Endodermal cell (in vitro differentiated cells): Measurements from ENCODE around the gene SDF2L1. TPM values are rescaled to one million over a fixed set of nuclear protein-coding genes. Genes with fewer than 3 reads are reported as not detected.
"Not testable (repeated sequence)": the region's sequence is repeated elsewhere in the genome, so short reads cannot be mapped to it uniquely, and the experiment has no call there.

ENCODE experiments used
- DNase-seq: peaks from one replicate; pipeline ENCODE4 v3.0.0-alpha.2; 2017
- H3K27ac ChIP-seq: 2 replicates; pipeline ENCODE4 v1.5.1; 2013; ENCODE audit warnings: mild to moderate bottlenecking, low read depth, low read length, moderate library complexity
- H3K27me3 ChIP-seq: 2 replicates; pipeline ENCODE4 v1.6.1; 2013; ENCODE audit warnings: mild to moderate bottlenecking, low read length, moderate library complexity; ENCODE audit not compliant: insufficient read depth, control insufficient read depth, poor library complexity, severe bottlenecking
- H3K36me3 ChIP-seq: 2 replicates; pipeline ENCODE4 v1.7.0; 2013; ENCODE audit warnings: mild to moderate bottlenecking, low read length, moderate library complexity; ENCODE audit not compliant: control insufficient read depth, insufficient read depth
- H3K4me1 ChIP-seq: one replicate; pipeline ENCODE4 v1.7.0; 2013; ENCODE audit warnings: low read length; ENCODE audit not compliant: control insufficient read depth, insufficient read depth
- H3K4me3 ChIP-seq: 2 replicates; pipeline ENCODE4 v1.5.1; 2013; ENCODE audit warnings: mild to moderate bottlenecking, low read length, moderate library complexity
- H3K9ac ChIP-seq: 2 replicates; pipeline ENCODE4 v1.6.1; 2013; ENCODE audit warnings: mild to moderate bottlenecking, low read length, moderate library complexity; ENCODE audit not compliant: poor library complexity, severe bottlenecking; ENCODE audit errors: extremely low read depth
- H3K9me3 ChIP-seq: 2 replicates; pipeline ENCODE4 v1.6.1; 2013; ENCODE audit warnings: mild to moderate bottlenecking, low read length, moderate library complexity; ENCODE audit not compliant: control insufficient read depth
- H3K27ac Mint-ChIP-seq: 2 replicates; pipeline ENCODE4 v1.8.0; 2020; ENCODE audit warnings: mixed read lengths
- H3K27me3 Mint-ChIP-seq: 2 replicates; pipeline ENCODE4 v1.8.0; 2021; ENCODE audit warnings: mild to moderate bottlenecking, mixed read lengths; ENCODE audit not compliant: insufficient read depth
- H3K36me3 Mint-ChIP-seq: 2 replicates; pipeline ENCODE4 v1.8.0; 2020; ENCODE audit warnings: low read depth, mixed read lengths
- H3K4me1 Mint-ChIP-seq: 2 replicates; pipeline ENCODE4 v1.8.0; 2020; ENCODE audit warnings: mixed read lengths
- H3K4me3 Mint-ChIP-seq: 2 replicates; pipeline ENCODE4 v1.8.0; 2020; ENCODE audit warnings: mild to moderate bottlenecking, moderate library complexity, mixed read lengths
- H3K9me3 Mint-ChIP-seq: 2 replicates; pipeline ENCODE4 v1.8.0; 2020; ENCODE audit warnings: mild to moderate bottlenecking, mixed read lengths
- WGBS, 2 experiments: methylation state at CpG; one replicate each; pipeline versions ENCODE4 v1.1.5 to v1.1.7; 2013; ENCODE audit warnings: missing lambda C conversion rate in 2 of 2, mixed read lengths in 1 of 2; ENCODE audit not compliant: insufficient coverage in 1 of 2, insufficient read length in 1 of 2; 5-methylcytosine and 5-hydroxymethylcytosine counted together
- total RNA-seq, 2 donors: library from RNA; stranded (reverse); fragmentation: NEBNext Ultra II Directional in 1 of 2; extraction: Animal tissue kit (Norgen Biotek cat#: 25700) in 1 of 2; gene quantifications; 2 replicates in 1 of 2; 3 replicates in 1 of 2; pipeline ENCODE4 v1.2.1, GENCODE V29; 2021
- TF ChIP-seq, protein P1 (sequence below): fragments of 200-600 bp; sonication (generic); conservative IDR thresholded peaks from 2 replicates; pipeline ENCODE4 v1.5.0; 2021; ENCODE audit warnings: antibody characterized with exemption, mild to moderate bottlenecking

SDF2L1 gene
- total RNA-seq, 2 donors from 2014 or later, result 30.3 to 61.4 TPM

DNA sequence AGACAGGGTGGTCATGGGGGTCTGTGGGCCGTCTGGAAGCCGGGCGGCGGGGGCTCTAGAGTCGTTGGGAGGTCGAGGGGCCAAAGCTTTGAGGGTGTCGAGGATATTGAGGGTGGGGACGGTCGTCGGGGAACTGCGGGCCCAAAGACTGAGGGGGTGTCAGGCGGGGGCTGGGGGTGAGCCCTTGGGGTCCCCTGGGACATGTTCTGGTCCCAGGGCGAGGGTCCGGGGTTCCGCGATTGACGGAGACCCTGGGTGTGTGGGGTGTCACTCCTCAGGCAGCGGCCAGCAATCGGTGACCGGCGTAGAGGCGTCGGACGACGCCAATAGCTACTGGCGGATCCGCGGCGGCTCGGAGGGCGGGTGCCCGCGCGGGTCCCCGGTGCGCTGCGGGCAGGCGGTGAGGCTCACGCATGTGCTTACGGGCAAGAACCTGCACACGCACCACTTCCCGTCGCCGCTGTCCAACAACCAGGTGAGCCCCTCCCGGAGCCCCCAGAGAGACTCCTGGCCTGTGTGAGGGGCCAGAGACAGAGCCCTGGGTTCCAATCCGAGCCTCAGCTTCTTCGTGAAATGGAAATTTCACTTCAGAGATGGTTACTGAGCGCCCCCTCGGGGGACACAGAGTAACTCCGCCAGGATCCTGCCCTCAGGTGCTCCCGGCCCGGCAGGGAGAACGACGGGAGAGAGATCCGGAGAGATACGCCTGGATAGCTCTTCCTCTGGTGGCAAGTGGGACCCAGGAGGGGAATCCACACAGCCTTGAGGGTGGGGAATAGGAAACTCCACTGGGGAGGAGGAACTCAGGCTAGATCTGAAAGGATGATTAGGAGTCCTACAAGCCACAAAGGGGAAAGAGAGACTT, 714 bp downstream of the SDF2L1 start:
- peak overlapping the region; percentile 81 for H3K27ac Mint-ChIP-seq
- peaks cover 4% of the 10 kb centered on the region for H3K27me3 Mint-ChIP-seq

DNA sequence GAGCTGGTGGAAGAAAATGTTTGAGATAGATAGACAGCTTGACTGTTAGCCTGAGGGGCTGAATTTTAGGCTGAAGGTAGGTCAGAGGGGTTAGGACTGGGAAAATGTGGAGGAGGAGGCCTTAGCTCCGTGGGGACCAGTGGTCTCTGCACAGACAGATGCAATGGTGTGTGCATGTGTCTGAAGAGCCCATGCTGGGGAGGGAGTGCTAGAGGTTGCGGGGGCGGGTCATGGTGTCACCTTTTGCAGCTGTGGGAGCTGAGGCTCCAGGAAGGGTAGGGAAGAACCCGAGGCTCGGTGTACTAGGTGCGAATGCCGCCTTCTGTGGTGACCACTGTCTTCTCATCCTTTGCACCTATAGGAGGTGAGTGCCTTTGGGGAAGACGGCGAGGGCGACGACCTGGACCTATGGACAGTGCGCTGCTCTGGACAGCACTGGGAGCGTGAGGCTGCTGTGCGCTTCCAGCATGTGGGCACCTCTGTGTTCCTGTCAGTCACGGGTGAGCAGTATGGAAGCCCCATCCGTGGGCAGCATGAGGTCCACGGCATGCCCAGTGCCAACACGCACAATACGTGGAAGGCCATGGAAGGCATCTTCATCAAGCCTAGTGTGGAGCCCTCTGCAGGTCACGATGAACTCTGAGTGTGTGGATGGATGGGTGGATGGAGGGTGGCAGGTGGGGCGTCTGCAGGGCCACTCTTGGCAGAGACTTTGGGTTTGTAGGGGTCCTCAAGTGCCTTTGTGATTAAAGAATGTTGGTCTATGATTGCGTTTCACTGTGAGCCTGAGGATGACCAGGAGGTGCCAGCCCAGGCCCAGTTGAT, 1.6 kb downstream of the SDF2L1 start:
- no peak for DNase-seq
- H3K4me3 ChIP-seq, result peak overlapping the region; percentile 95

More for the DNA sequence above, 714 bp downstream of the SDF2L1 start:
- H3K4me3 ChIP-seq, result peak overlapping the region; percentile 95
- Mint-ChIP-seq H3K9me3 (no peaks in the 10 kb centered on the region), H3K36me3 (peaks cover 34% of the 10 kb centered on the region), H3K4me1 (peaks cover 18% of the 10 kb centered on the region), H3K4me3 (peak overlapping the region; percentile 79)
- no peak overlapping the region for H3K27ac ChIP-seq
- H3K9me3 ChIP-seq, result no peaks in the 10 kb centered on the region
- WGBS, 2 experiments, result 4% methylated on average over 45 to 56 of the region's 56 CpGs
- H3K27me3 ChIP-seq, result no peaks in the 10 kb centered on the region
- no peaks in the 10 kb centered on the region for H3K4me1 ChIP-seq
- TF ChIP-seq, protein P1, sequence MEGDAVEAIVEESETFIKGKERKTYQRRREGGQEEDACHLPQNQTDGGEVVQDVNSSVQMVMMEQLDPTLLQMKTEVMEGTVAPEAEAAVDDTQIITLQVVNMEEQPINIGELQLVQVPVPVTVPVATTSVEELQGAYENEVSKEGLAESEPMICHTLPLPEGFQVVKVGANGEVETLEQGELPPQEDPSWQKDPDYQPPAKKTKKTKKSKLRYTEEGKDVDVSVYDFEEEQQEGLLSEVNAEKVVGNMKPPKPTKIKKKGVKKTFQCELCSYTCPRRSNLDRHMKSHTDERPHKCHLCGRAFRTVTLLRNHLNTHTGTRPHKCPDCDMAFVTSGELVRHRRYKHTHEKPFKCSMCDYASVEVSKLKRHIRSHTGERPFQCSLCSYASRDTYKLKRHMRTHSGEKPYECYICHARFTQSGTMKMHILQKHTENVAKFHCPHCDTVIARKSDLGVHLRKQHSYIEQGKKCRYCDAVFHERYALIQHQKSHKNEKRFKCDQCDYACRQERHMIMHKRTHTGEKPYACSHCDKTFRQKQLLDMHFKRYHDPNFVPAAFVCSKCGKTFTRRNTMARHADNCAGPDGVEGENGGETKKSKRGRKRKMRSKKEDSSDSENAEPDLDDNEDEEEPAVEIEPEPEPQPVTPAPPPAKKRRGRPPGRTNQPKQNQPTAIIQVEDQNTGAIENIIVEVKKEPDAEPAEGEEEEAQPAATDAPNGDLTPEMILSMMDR, result peak; percentile 81
- H3K36me3 ChIP-seq, result peaks cover 21% of the 10 kb centered on the region
- peak; percentile 90 for DNase-seq
- peak overlapping the region; percentile 84 for H3K9ac ChIP-seq

DNA sequence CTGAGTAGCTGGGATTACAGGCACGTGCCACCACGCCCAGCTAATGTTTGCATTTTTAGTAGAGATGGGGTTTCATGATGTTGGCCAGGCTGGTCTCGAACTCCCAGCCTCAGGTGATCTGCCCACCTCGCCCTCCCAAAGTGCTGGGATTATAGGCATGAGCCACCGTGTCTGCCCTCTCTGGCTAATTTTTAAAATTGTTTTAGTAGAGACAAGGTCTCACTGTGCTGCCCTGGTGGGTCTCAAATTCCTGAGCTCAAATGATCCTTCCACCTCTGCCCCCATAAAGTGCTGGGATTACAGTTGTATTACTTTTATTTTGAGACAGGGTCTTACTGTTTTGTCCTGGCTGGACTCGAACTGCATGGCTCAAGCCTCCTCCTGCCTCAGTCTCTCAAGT, 3.4 kb downstream of the SDF2L1 start:
- not testable (repeated sequence) for H3K4me3 ChIP-seq

More for the DNA sequence above, 1.6 kb downstream of the SDF2L1 start:
- Mint-ChIP-seq H3K4me1 (peaks cover 18% of the 10 kb centered on the region), H3K9me3 (no peaks in the 10 kb centered on the region), H3K27ac (peak overlapping the region; percentile 32), H3K4me3 (peak overlapping the region; percentile 79), H3K27me3 (peaks cover 4% of the 10 kb centered on the region), H3K36me3 (peaks cover 35% of the 10 kb centered on the region)
- Histone ChIP-seq H3K27ac (no peak overlapping the region), H3K9ac (no peak overlapping the region), H3K4me1 (no peaks in the 10 kb centered on the region), H3K9me3 (no peaks in the 10 kb centered on the region), H3K36me3 (peaks cover 23% of the 10 kb centered on the region), H3K27me3 (no peaks in the 10 kb centered on the region)
- TF ChIP-seq, protein P1, result peak; percentile 44
- WGBS, 2 experiments, result 95 to 96% methylated on average over 19 to 22 of the region's 22 CpGs

More for the DNA sequence above, 3.4 kb downstream of the SDF2L1 start:
- H3K36me3 ChIP-seq, result peaks cover 31% of the 10 kb centered on the region
- not testable (repeated sequence) for H3K4me3 Mint-ChIP-seq, H3K27me3 Mint-ChIP-seq, DNase-seq, H3K9me3 ChIP-seq, H3K27me3 ChIP-seq, H3K4me1 ChIP-seq, H3K27ac ChIP-seq, H3K27ac Mint-ChIP-seq, H3K9ac ChIP-seq, H3K9me3 Mint-ChIP-seq
- H3K4me1 Mint-ChIP-seq, result peaks cover 23% of the 10 kb centered on the region
- peaks cover 40% of the 10 kb centered on the region for H3K36me3 Mint-ChIP-seq
- 90 to 93% methylated on average over 6 of the region's 6 CpGs for WGBS, 2 experiments
